ENCODE results near the gene HTRA2. TPM values are rescaled to one million over a fixed set of nuclear protein-coding genes. Genes with fewer than 3 reads are reported as not detected.
A peak's percentile ranks its signal among the peaks of the same experiment; 100 is the strongest.

HTRA2 gene
- total and polyA plus RNA-seq, 9 of the 15 experiments (the other 6 are each of a cell fraction or from before 2014, with no cell fraction given): 54.2 to 71.2 (median 65.8) TPM

- Histone ChIP-seq H3K4me1 (replicated peaks in 1 of 2; ENCODE audit: control insufficient read depth in 2 of 2, insufficient read depth in 2 of 2, low read length in 2 of 2) (peaks cover 0 to 25% of the 10 kb centered on the region in 2 experiments; a peak in 4 of 5 replicates), H3K9ac (ENCODE audit: insufficient read depth in 1 of 2, low read depth in 2 of 2, low read length in 2 of 2) (no peak overlapping the region), H3K36me3 (ENCODE audit: control insufficient read depth, insufficient read depth, low read length) (no peaks in the 10 kb centered on the region), H3K4me2 (ENCODE audit: insufficient read depth, low read length) (no peak overlapping the region), H3K27me3 (ENCODE audit: control insufficient read depth in 2 of 2, insufficient read depth in 2 of 2, low read length in 2 of 2) (no peaks in the 10 kb centered on the region), H3K27ac (ENCODE audit: extremely low read depth, low read depth, low read length) (no peak overlapping the region), H3K79me2 (ENCODE audit: control insufficient read depth, insufficient read depth, low read length) (no peaks in the 10 kb centered on the region), H3K9me3 (replicated peaks; ENCODE audit: control insufficient read depth, insufficient read depth, low read depth, low read length) (no peaks in the 10 kb centered on the region), H3K4me3 (no peak overlapping the region), H3K9me1 (ENCODE audit: control insufficient read depth, insufficient read depth, low read length) (no peaks in the 10 kb centered on the region), H4K20me1 (replicated peaks; ENCODE audit: control insufficient read depth, insufficient read depth, low read length) (no peaks in the 10 kb centered on the region), H2AFZ (ENCODE audit: low read depth, low read length) (peak overlapping the region; percentile 63)
- WGBS (ENCODE audit: insufficient coverage, low coverage, missing lambda C conversion rate): 0% methylated on average over 1 of the region's 1 CpG
- ATAC-seq (no peak), FAIRE-seq (no peak), DNase-seq (ENCODE audit: extremely low read depth in 1 of 4, low spot score in 3 of 4) (no peak)
- no peak for TF ChIP-seq TRIM24 (IDR thresholded peaks at IDR 0.05)
- no peak for TF ChIP-seq FIP1L1 (IDR thresholded peaks at IDR 0.05; ENCODE audit: low read depth, low read length, poor library complexity, severe bottlenecking)
- TF ChIP-seq ZNF449 (CRISPR knock-in tag; IDR thresholded peaks at IDR 0.05): no peak
- peak; percentile 72 for TF ChIP-seq HMBOX1 (IDR thresholded peaks at IDR 0.05)
- TF ChIP-seq YY1 (IDR thresholded peaks at IDR 0.05; ENCODE audit: borderline replicate concordance in 1 of 3, control insufficient read depth in 1 of 3, extremely low read depth in 1 of 3, insufficient read depth in 3 of 3, insufficient read length in 1 of 3, insufficient replicate concordance in 2 of 3, low read depth in 1 of 3, low read length in 2 of 3): peak in 1 of 3 experiments; percentile 49
- no peak for TF ChIP-seq HNRNPUL1 (IDR thresholded peaks at IDR 0.05; ENCODE audit: low read length)
- TF ChIP-seq SMARCA4 (IDR thresholded peaks at IDR 0.05): 0 out of 2 replicates have a peak, but pooled peaks have one; percentile 12
- BruUV-seq (replicated peaks): no TSS peak
- ChIA-PET CTCF (ENCODE audit: low intra/inter-chr PET ratio) (no interaction called here), POLR2A (no interaction called here)
- in situ Hi-C loops (cut with MboI) (loop anchor here (5.0 kb wide), 1 partner anchor 84 kb away; no protein-coding TSS in a partner anchor), intact Hi-C loops (cut with micrococcal nuclease) (loop anchor here (5.0 kb wide), 1 partner anchor 69 kb away; no protein-coding TSS in a partner anchor)
These were observed 41.3 kb downstream of the HTRA2 start for GRCh38 chr2:74571058-74571457.

Measured in K562 (cell line).